HepG2 (cell line): ENCODE measurements around the gene WTAP. TPM values are rescaled to one million over a fixed set of nuclear protein-coding genes. Genes with fewer than 3 reads are reported as not detected.

Experiments used
- AGO1 ChIP-seq: fragments of 200-400 bp; formaldehyde crosslinking; IDR thresholded peaks from 2 replicates; pipeline ENCODE4 v1.6.1; 2017; ENCODE audit warnings: mild to moderate bottlenecking, low read depth, low read length, moderate library complexity; ENCODE audit not compliant: poor library complexity, severe bottlenecking
- ELF3 ChIP-seq: IDR thresholded peaks from 2 replicates; pipeline ENCODE4 v1.6.1; 2016; ENCODE audit warnings: missing genetic modification reagents, missing compliant biosample characterization
- MTF1 ChIP-seq: sonication (generic); formaldehyde crosslinking; IDR thresholded peaks from 2 replicates; pipeline ENCODE4 v1.5.0; 2020; ENCODE audit warnings: missing genetic modification reagents
- ZFP36L2 ChIP-seq: sonication (generic); formaldehyde crosslinking; IDR thresholded peaks from 2 replicates; pipeline ENCODE4 v1.4.0; 2020; ENCODE audit warnings: missing genetic modification reagents
- ZNF138 ChIP-seq: sonication (generic); formaldehyde crosslinking; IDR thresholded peaks from 2 replicates; pipeline ENCODE4 v1.5.0; 2020; ENCODE audit warnings: mild to moderate bottlenecking, low read depth, missing genetic modification reagents
- ZNF263 ChIP-seq: sonication (generic); formaldehyde crosslinking; IDR thresholded peaks from 2 replicates; pipeline ENCODE4 v1.4.0; 2020; ENCODE audit warnings: missing genetic modification reagents
- polyA plus RNA-seq, 8 experiments: library from polyadenylated mRNA; depleted of rRNA in 3 of 8; stranded (reverse) in 7 of 8; unstranded in 1 of 8; fragments of >200 nt; fragmentation: Illumina TruSeq in 4 of 8; extraction: Trizol in 4 of 8; gene quantifications; 2 replicates each; pipeline versions ENCODE4 v1.2.1 to v1.2.3, GENCODE V29; 2011 to 2016; ENCODE audit warnings: low read depth in 4 of 8, missing spikeins in 1 of 8, mixed read lengths in 1 of 8; ENCODE audit not compliant: insufficient read depth in 1 of 8
- total RNA-seq, 5 experiments: library from RNA; depleted of rRNA; stranded (reverse); fragments of >200 nt; fragmentation: Illumina TruSeq; extraction: Trizol; gene quantifications; 2 replicates each; pipeline ENCODE4 v1.2.3, GENCODE V29; 2016; ENCODE audit warnings: low read depth in 1 of 5
- TF ChIP-seq, protein P1 (sequence below): sonication (generic); formaldehyde crosslinking; IDR thresholded peaks from 2 replicates; pipeline ENCODE4 v1.4.0; 2020; ENCODE audit warnings: missing genetic modification reagents
- TF ChIP-seq, protein P2 (sequence below): sonication (generic); formaldehyde crosslinking; IDR thresholded peaks from 2 replicates; pipeline ENCODE4 v1.4.0; 2020; ENCODE audit warnings: missing genetic modification reagents, borderline replicate concordance
- TF ChIP-seq, protein P3 (sequence below): sonication (generic); formaldehyde crosslinking; IDR thresholded peaks from 2 replicates; pipeline ENCODE4; 2020; ENCODE audit warnings: missing genetic modification reagents, mild to moderate bottlenecking, borderline replicate concordance
- TF ChIP-seq, protein P4 (sequence below), 2 experiments: sonication (generic) in 1 of 2; formaldehyde crosslinking in 1 of 2; IDR thresholded peaks; 2 replicates each; pipeline versions ENCODE4 v1.5.1 to v1.6.1; 2011 to 2020; ENCODE audit warnings: borderline replicate concordance in 1 of 2, low read depth in 1 of 2, low read length in 1 of 2, mild to moderate bottlenecking in 1 of 2, missing genetic modification reagents in 1 of 2, moderate library complexity in 1 of 2
- TF ChIP-seq, protein P5 (sequence below): sonication (generic); formaldehyde crosslinking; IDR thresholded peaks from 2 replicates; pipeline ENCODE4 v1.5.1; 2020; ENCODE audit warnings: missing genetic modification reagents, mild to moderate bottlenecking, borderline replicate concordance
- TF ChIP-seq, protein P6 (sequence below): sonication (generic); formaldehyde crosslinking; IDR thresholded peaks from 2 replicates; pipeline ENCODE4 v1.4.0; 2020; ENCODE audit warnings: missing genetic modification reagents

The WTAP gene
- total and polyA plus RNA-seq, 2 of the 13 experiments (the other 11 are each of a cell fraction or from before 2014, with no cell fraction given) = 31.6 to 167 TPM

DNA sequence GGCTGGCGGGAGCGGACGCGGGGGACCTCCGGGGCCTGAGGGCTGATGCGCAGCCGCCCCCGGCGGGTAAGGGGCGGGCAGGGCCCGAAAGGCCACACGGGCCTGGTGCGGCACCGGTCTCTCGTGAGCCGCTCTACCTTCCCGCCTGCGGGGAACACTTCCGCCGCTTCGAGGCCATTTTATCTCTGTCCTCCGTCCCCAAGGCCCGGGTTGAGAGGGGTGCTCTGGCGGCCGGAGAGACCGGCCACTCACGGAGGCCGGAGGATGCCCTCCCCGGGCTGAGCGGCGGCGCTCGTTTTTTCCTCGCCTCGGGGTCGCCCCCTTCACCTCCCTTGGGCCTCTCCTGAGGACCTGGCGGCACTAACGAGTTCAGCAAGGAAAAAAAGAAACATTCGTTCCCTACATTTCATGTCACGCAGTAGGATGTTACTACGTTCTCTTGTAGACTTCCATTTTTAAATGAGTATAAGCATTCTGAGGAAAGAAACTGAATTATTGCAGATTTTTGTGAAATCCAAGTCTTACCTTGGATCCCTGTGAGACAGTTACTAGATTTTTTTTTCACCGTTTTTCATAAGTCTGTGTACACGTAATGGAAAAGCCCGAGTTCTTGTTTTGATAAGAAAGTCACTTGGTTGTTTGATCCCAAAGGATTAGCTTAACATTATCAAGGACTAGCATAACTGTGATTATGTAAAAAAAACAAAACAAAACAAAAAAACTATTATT is 575 bp downstream of the WTAP start (continued):
- TF ChIP-seq, protein P1, sequence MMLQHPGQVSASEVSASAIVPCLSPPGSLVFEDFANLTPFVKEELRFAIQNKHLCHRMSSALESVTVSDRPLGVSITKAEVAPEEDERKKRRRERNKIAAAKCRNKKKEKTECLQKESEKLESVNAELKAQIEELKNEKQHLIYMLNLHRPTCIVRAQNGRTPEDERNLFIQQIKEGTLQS (CRISPR knock-in tag) = 0 out of 2 replicates have a peak, but pooled peaks have one; percentile 23
- peak; percentile 68 for TF ChIP-seq AGO1
- TF ChIP-seq, protein P2, sequence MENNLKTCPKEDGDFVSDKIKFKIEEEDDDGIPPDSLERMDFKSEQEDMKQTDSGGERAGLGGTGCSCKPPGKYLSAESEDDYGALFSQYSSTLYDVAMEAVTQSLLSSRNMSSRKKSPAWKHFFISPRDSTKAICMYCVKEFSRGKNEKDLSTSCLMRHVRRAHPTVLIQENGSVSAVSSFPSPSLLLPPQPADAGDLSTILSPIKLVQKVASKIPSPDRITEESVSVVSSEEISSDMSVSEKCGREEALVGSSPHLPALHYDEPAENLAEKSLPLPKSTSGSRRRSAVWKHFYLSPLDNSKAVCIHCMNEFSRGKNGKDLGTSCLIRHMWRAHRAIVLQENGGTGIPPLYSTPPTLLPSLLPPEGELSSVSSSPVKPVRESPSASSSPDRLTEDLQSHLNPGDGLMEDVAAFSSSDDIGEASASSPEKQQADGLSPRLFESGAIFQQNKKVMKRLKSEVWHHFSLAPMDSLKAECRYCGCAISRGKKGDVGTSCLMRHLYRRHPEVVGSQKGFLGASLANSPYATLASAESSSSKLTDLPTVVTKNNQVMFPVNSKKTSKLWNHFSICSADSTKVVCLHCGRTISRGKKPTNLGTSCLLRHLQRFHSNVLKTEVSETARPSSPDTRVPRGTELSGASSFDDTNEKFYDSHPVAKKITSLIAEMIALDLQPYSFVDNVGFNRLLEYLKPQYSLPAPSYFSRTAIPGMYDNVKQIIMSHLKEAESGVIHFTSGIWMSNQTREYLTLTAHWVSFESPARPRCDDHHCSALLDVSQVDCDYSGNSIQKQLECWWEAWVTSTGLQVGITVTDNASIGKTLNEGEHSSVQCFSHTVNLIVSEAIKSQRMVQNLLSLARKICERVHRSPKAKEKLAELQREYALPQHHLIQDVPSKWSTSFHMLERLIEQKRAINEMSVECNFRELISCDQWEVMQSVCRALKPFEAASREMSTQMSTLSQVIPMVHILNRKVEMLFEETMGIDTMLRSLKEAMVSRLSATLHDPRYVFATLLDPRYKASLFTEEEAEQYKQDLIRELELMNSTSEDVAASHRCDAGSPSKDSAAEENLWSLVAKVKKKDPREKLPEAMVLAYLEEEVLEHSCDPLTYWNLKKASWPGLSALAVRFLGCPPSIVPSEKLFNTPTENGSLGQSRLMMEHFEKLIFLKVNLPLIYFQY (CRISPR knock-in tag) = no peak
- TF ChIP-seq, protein P3, sequence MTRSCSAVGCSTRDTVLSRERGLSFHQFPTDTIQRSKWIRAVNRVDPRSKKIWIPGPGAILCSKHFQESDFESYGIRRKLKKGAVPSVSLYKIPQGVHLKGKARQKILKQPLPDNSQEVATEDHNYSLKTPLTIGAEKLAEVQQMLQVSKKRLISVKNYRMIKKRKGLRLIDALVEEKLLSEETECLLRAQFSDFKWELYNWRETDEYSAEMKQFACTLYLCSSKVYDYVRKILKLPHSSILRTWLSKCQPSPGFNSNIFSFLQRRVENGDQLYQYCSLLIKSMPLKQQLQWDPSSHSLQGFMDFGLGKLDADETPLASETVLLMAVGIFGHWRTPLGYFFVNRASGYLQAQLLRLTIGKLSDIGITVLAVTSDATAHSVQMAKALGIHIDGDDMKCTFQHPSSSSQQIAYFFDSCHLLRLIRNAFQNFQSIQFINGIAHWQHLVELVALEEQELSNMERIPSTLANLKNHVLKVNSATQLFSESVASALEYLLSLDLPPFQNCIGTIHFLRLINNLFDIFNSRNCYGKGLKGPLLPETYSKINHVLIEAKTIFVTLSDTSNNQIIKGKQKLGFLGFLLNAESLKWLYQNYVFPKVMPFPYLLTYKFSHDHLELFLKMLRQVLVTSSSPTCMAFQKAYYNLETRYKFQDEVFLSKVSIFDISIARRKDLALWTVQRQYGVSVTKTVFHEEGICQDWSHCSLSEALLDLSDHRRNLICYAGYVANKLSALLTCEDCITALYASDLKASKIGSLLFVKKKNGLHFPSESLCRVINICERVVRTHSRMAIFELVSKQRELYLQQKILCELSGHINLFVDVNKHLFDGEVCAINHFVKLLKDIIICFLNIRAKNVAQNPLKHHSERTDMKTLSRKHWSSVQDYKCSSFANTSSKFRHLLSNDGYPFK (CRISPR knock-in tag) = no peak
- TF ChIP-seq ZNF138 (CRISPR knock-in tag) = no peak
- 0 out of 2 replicates have a peak, but pooled peaks have one; percentile 29 for TF ChIP-seq ELF3 (CRISPR knock-in tag)
- TF ChIP-seq, protein P4, sequence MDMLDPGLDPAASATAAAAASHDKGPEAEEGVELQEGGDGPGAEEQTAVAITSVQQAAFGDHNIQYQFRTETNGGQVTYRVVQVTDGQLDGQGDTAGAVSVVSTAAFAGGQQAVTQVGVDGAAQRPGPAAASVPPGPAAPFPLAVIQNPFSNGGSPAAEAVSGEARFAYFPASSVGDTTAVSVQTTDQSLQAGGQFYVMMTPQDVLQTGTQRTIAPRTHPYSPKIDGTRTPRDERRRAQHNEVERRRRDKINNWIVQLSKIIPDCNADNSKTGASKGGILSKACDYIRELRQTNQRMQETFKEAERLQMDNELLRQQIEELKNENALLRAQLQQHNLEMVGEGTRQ (IDR thresholded peaks at IDR 0.05; ENCODE audit: low read depth, low read length) = no peak
- TF ChIP-seq, protein P4 (CRISPR knock-in tag; IDR thresholded peaks at IDR 0.05; ENCODE audit: borderline replicate concordance) = no peak
- TF ChIP-seq, protein P5, sequence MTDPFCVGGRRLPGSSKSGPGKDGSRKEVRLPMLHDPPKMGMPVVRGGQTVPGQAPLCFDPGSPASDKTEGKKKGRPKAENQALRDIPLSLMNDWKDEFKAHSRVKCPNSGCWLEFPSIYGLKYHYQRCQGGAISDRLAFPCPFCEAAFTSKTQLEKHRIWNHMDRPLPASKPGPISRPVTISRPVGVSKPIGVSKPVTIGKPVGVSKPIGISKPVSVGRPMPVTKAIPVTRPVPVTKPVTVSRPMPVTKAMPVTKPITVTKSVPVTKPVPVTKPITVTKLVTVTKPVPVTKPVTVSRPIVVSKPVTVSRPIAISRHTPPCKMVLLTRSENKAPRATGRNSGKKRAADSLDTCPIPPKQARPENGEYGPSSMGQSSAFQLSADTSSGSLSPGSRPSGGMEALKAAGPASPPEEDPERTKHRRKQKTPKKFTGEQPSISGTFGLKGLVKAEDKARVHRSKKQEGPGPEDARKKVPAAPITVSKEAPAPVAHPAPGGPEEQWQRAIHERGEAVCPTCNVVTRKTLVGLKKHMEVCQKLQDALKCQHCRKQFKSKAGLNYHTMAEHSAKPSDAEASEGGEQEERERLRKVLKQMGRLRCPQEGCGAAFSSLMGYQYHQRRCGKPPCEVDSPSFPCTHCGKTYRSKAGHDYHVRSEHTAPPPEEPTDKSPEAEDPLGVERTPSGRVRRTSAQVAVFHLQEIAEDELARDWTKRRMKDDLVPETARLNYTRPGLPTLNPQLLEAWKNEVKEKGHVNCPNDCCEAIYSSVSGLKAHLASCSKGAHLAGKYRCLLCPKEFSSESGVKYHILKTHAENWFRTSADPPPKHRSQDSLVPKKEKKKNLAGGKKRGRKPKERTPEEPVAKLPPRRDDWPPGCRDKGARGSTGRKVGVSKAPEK (CRISPR knock-in tag) = 0 out of 2 replicates have a peak, but pooled peaks have one; percentile 52
- 0 out of 2 replicates have a peak, but pooled peaks have one; percentile 33 for TF ChIP-seq MTF1
- 0 out of 2 replicates have a peak, but pooled peaks have one; percentile 39 for TF ChIP-seq ZFP36L2 (CRISPR knock-in tag)
- TF ChIP-seq ZNF263 (CRISPR knock-in tag) = peak; percentile 62; the same call in 1 of the 2 replicates
- TF ChIP-seq, protein P6, sequence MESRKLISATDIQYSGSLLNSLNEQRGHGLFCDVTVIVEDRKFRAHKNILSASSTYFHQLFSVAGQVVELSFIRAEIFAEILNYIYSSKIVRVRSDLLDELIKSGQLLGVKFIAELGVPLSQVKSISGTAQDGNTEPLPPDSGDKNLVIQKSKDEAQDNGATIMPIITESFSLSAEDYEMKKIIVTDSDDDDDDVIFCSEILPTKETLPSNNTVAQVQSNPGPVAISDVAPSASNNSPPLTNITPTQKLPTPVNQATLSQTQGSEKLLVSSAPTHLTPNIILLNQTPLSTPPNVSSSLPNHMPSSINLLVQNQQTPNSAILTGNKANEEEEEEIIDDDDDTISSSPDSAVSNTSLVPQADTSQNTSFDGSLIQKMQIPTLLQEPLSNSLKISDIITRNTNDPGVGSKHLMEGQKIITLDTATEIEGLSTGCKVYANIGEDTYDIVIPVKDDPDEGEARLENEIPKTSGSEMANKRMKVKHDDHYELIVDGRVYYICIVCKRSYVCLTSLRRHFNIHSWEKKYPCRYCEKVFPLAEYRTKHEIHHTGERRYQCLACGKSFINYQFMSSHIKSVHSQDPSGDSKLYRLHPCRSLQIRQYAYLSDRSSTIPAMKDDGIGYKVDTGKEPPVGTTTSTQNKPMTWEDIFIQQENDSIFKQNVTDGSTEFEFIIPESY = no peak
